ENCODE measurements around the gene STRIP1. TPM values are rescaled to one million over a fixed set of nuclear protein-coding genes. Genes with fewer than 3 reads are reported as not detected.

Gene STRIP1
- total and polyA plus RNA-seq, 2 donors from 2014 or later: 9.5 to 31.1 TPM

DNA sequence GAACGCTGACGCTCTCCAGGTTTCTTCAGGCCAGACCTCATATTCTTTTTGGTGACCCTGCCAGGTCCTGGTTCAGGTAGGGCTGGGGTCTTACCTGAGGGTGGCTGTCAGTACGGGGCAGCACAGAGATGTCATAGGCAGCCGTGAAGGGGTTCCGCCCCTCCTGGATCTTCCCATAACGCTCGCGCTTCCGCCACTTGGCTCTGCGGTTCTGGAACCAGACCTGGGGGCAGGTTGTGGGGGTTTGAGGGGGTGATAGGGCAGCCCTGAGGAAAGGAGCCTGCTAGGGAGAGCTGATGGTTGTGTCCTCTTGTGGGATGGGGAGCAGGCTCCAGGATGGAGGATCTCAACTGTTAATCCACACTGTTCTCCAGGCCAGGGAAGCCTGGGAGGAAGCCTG, 26.9 kb downstream of the STRIP1 start:
- no peak overlapping the region for H3K27ac ChIP-seq (ENCODE audit: low read depth in 2 of 2, low read length in 2 of 2)
- intact Hi-C loops (cut with DNase I): no loop called here
- no peaks in the 10 kb centered on the region for H3K9me3 ChIP-seq (ENCODE audit: control insufficient read depth in 2 of 3, insufficient read depth in 1 of 3, low read length in 3 of 3)
- TF ChIP-seq, protein P1, sequence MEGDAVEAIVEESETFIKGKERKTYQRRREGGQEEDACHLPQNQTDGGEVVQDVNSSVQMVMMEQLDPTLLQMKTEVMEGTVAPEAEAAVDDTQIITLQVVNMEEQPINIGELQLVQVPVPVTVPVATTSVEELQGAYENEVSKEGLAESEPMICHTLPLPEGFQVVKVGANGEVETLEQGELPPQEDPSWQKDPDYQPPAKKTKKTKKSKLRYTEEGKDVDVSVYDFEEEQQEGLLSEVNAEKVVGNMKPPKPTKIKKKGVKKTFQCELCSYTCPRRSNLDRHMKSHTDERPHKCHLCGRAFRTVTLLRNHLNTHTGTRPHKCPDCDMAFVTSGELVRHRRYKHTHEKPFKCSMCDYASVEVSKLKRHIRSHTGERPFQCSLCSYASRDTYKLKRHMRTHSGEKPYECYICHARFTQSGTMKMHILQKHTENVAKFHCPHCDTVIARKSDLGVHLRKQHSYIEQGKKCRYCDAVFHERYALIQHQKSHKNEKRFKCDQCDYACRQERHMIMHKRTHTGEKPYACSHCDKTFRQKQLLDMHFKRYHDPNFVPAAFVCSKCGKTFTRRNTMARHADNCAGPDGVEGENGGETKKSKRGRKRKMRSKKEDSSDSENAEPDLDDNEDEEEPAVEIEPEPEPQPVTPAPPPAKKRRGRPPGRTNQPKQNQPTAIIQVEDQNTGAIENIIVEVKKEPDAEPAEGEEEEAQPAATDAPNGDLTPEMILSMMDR (IDR thresholded peaks at IDR 0.05; ENCODE audit: borderline replicate concordance, extremely low read depth, insufficient read depth): no peak
- DNase-seq (no peak), FAIRE-seq (no peak)
- no peak overlapping the region for H3K4me3 ChIP-seq (ENCODE audit: low read length in 3 of 3)
- H3K36me3 ChIP-seq (ENCODE audit: control insufficient read depth in 2 of 3, insufficient read depth in 3 of 3, low read length in 3 of 3): peaks cover 3 to 18% (median 7%) of the 10 kb centered on the region in 3 donors
- H3K4me1 ChIP-seq (ENCODE audit: control insufficient read depth in 2 of 3, insufficient read depth in 2 of 3, low read depth in 1 of 3, low read length in 3 of 3): no peaks in the 10 kb centered on the region
- peaks cover 2% of the 10 kb centered on the region for H3K27me3 ChIP-seq (ENCODE audit: control insufficient read depth, insufficient read depth, low read length)
- H3K9ac ChIP-seq (ENCODE audit: low read length in 3 of 3): no peak overlapping the region

DNA sequence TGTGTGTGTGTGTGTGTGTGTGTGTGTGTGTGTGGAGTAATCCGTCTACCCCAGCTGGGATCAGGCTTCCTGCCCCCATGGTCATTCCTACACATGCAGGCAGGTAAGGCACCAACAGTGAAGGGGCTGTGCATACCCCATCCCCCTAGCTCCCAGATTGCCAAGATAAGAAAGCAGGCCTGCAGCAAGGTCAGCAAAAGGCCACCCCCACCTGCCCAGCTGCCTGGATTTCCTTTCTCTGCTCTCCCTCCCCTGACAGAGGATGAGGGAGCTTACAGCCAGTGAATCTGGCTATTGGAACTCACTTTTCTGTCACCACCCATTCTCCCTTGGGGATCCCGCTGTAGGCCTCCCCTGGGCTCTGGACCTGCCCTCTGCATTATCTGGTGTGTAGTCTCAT, 28.2 kb downstream of the STRIP1 start:
- DNase-seq (no peak), FAIRE-seq (no peak)
- TF ChIP-seq, protein P1 (IDR thresholded peaks at IDR 0.05; ENCODE audit: borderline replicate concordance, extremely low read depth, insufficient read depth): no peak
- peaks cover 9% of the 10 kb centered on the region for H3K27me3 ChIP-seq (ENCODE audit: control insufficient read depth, insufficient read depth, low read length)
- no peak overlapping the region for H3K4me3 ChIP-seq (ENCODE audit: low read length in 3 of 3)
- no peak overlapping the region for H3K27ac ChIP-seq (ENCODE audit: low read depth in 2 of 2, low read length in 2 of 2)
- H3K36me3 ChIP-seq (ENCODE audit: control insufficient read depth in 2 of 3, insufficient read depth in 3 of 3, low read length in 3 of 3): peaks cover 0 to 7% (median 0%) of the 10 kb centered on the region in 3 donors
- no peaks in the 10 kb centered on the region for H3K9me3 ChIP-seq (ENCODE audit: control insufficient read depth in 2 of 3, insufficient read depth in 1 of 3, low read length in 3 of 3)
- intact Hi-C loops (cut with DNase I): no loop called here
- no peaks in the 10 kb centered on the region for H3K4me1 ChIP-seq (ENCODE audit: control insufficient read depth in 2 of 3, insufficient read depth in 2 of 3, low read depth in 1 of 3, low read length in 3 of 3)
- H3K9ac ChIP-seq (ENCODE audit: low read length in 3 of 3): no peak overlapping the region

DNA sequence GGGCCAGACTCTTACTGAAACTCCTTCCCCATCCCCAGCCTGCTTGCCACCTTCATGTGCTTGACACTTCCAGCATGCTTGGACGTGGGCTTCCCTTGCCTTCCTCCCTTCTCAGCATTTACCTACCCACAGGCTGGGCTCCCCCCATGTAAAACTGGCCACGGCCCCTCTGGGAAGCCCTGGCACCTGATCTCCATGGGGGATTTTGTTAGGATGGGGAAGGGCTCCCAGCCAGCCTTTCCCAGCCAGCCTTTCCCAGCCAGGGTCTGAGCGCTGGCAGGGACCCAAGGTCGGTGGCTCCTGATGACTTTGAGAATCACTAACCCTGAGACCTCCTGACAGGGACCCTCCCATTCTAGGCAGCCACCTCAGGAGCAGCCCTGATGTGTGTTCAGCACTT, 29.4 kb downstream of the STRIP1 start:
- DNase-seq (no peak), FAIRE-seq (no peak)
- Histone ChIP-seq H3K4me3 (ENCODE audit: low read length in 3 of 3) (no peak overlapping the region), H3K9ac (ENCODE audit: low read length in 3 of 3) (no peak overlapping the region), H3K9me3 (ENCODE audit: control insufficient read depth in 2 of 3, insufficient read depth in 1 of 3, low read length in 3 of 3) (no peaks in the 10 kb centered on the region), H3K27me3 (ENCODE audit: control insufficient read depth, insufficient read depth, low read length) (peaks cover 16% of the 10 kb centered on the region), H3K4me1 (ENCODE audit: control insufficient read depth in 2 of 3, insufficient read depth in 2 of 3, low read depth in 1 of 3, low read length in 3 of 3) (peaks cover 0 to 2% (median 0%) of the 10 kb centered on the region in 3 donors), H3K27ac (ENCODE audit: low read depth in 2 of 2, low read length in 2 of 2) (no peak overlapping the region), H3K36me3 (ENCODE audit: control insufficient read depth in 2 of 3, insufficient read depth in 3 of 3, low read length in 3 of 3) (peaks cover 0 to 2% (median 0%) of the 10 kb centered on the region in 3 donors)
- intact Hi-C loops (cut with DNase I): no loop called here
- TF ChIP-seq, protein P1 (IDR thresholded peaks at IDR 0.05; ENCODE audit: borderline replicate concordance, extremely low read depth, insufficient read depth): no peak
